Activated CD4-positive, CD25-positive, alpha-beta regulatory T cell treated with anti-CD3 and anti-CD28 coated beads, Interleukin-2, amount 50 U/mL, for 24 hours (primary cell): ENCODE results near the gene MPDU1.

Source experiments
- ATAC-seq, 2 donors: fragments of 150-1000 bp; cut with Tn5 transposase; one replicate each; pipeline ENCODE4 v1.10.0; 2021; ENCODE audit warnings: mild to moderate bottlenecking in 1 of 2, moderate library complexity in 1 of 2

Gene MPDU1

DNA sequence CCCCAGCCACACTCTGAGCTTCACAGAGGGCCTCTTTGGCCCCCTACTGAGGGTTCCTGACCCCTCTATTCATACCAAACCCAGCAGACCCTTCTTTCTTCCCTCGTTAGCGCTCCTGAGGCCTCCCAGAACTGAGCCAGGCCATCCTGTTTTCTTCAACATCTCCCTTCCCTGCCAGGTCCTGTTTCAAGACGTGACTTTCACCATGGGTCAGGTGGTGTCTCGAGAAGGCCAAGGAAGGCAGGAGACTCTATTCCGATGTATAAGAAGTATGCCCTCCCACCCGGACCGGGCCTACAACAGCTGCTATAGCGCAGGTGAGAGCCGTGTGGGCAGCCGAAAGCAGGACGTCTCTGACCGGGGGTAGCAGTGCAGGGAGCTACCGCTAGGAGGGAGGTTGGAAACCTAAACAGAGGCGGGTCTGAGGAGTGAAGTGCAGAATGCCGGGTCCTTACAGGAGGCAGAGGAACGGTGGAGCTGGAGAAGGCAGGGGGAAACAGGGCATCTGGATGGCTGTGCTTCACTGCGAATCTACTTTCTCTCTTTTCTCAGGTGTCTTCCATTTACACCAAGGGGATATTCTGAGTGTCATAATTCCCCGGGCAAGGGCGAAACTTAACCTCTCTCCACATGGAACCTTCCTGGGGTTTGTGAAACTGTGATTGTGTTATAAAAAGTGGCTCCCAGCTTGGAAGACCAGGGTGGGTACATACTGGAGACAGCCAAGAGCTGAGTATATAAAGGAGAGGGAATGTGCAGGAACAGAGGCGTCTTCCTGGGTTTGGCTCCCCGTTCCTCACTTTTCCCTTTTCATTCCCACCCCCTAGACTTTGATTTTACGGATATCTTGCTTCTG, 23.3 kb upstream of the MPDU1 start:
- peak in 1 of 2 donors; percentile 15 for ATAC-seq

DNA sequence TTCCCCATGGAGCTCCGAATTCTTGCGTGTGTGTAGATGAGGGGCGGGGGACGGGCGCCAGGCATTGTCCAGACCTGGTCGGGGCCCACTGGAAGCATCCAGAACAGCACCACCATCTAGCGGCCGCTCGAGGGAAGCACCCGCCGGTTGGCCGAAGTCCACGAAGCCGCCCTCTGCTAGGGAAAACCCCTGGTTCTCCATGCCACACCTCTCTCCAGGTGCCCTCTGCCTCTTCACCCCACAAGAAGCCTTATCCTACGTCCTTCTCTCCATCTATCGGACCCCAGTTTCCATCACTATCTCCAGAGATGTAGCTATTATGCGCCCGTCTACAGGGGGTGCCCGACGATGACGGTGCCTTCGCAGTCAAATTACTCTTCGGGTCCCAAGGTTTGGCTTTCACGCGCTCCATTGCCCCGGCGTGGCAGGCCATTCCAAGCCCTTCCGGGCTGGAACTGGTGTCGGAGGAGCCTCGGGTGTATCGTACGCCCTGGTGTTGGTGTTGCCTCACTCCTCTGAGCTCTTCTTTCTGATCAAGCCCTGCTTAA, 22.6 kb upstream of the MPDU1 start:
- ATAC-seq: peak; percentile 69 to 73

DNA sequence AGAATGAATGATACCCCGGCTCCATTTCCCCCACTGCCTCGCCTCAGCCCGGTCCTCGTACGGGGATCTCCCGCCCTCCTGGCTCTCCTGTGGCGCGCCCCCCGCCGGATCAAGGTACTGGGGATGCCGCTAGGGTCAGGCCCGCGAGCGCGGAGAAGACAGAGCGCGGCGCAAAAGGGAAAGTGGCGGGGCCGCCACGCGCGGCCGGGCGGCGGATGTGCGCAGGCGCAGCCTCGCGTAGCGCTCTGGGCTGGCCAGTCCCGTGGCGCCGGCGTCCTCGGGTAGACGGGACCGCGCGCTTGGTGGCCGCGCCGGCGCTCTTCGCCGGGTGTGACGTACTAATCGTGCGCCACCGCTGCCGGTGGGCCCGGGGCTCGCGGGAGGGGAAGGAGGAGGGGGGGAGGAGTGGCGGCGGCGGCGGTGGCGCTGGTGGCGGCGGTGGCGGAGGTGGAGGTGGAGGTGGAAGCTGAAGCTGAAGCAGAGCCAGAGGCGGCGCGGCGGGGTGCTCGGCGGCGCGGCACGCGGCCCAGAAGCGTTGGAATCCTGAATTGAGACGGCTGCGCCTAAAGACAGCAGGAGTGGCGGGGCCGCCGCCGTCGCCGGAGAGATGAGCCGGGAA, 22.0 kb upstream of the MPDU1 start, which contains the start of gene SENP3:
TSS of gene SENP3 (plus strand) at position 331 of the 619 bp plus-strand sequence. CDS start 1,158 bp downstream, outside the sequence.
- ATAC-seq: peak; percentile 86 to 87

DNA sequence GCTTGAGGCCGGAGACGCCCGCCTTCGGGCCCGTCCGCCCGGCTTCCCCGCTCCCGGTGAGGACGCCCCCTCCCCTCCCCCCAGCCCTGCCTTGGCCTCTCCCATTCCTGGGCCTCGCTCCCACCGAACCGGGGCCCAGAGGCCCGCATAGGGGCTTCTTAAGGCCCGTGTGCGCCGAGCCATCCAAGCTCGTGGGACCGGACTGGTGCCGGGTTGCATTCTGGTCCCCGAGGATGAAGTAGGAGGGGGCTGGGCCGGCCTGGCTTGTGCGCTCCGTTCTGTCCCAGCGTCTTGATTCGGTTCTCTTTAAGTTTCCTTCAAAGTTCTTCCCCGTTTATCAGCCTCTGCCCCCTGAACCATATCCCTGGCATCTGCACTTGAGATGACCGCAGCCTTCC, 21.4 kb upstream of the MPDU1 start:
- peak in 1 of 2 donors; percentile 2 for ATAC-seq

DNA sequence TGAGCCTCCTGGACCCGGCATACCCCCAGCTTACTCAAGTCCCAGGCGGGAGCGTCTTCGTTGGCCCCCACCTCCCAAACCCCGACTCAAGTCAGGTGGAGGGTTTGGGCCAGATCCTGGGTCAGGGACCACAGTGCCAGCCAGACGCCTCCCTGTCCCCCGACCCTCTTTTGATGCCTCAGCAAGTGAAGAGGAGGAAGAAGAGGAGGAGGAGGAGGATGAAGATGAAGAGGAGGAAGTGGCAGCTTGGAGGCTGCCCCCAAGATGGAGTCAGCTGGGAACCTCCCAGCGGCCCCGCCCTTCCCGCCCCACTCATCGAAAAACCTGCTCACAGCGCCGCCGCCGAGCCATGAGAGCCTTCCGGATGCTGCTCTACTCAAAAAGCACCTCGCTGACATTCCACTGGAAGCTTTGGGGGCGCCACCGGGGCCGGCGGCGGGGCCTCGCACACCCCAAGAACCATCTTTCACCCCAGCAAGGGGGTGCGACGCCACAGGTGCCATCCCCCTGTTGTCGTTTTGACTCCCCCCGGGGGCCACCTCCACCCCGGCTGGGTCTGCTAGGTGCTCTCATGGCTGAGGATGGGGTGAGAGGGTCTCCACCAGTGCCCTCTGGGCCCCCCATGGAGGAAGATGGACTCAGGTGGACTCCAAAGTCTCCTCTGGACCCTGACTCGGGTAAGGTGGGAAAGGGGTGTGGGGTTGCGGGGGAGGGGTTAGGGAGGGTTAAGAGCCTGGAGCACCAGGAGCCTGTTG, 20.4 kb upstream of the MPDU1 start:
- no peak for ATAC-seq

DNA sequence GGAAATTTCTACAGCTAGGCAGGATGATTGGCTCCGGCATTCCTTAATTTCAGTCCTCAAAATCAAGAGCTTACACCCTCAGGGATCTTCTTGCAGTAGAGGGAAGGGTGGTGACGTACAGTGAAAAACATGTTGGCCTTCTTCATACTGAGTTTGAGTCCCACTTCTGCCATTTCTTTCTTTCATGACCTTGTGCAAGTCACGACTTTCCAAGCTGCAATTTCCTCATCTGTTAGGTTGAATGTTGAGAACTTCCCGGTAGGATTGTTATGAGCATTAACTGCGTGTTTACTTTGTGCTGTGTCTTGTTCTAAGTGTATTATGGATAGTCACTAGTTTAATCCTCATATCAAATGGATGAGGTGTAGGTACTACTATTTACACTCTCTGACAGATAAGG, 14.1 kb upstream of the MPDU1 start:
- no peak for ATAC-seq

DNA sequence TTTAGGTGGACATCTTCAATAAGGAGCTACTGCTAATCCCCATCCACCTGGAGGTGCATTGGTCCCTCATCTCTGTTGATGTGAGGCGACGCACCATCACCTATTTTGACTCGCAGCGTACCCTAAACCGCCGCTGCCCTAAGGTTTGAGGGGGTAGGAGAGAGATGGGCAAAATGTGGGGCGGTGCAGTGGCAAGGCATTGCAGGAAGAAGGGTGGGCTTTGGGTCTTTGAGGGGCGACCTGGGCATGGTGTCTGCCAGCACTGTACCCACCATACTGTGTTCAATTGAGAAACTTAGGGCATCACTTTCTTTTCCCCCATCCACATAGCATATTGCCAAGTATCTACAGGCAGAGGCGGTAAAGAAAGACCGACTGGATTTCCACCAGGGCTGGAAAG, 13.3 kb upstream of the MPDU1 start:
- ATAC-seq: no peak

DNA sequence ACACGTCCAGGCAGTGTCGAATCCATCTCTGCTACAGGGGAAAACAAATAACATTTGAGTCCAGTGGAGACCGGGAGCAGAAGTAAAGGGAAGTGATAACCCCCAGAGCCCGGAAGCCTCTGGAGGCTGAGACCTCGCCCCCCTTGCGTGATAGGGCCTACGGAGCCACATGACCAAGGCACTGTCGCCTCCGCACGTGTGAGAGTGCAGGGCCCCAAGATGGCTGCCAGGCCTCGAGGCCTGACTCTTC, 11.4 kb upstream of the MPDU1 start:
- ATAC-seq: peak in 1 of 2 donors; percentile 89

DNA sequence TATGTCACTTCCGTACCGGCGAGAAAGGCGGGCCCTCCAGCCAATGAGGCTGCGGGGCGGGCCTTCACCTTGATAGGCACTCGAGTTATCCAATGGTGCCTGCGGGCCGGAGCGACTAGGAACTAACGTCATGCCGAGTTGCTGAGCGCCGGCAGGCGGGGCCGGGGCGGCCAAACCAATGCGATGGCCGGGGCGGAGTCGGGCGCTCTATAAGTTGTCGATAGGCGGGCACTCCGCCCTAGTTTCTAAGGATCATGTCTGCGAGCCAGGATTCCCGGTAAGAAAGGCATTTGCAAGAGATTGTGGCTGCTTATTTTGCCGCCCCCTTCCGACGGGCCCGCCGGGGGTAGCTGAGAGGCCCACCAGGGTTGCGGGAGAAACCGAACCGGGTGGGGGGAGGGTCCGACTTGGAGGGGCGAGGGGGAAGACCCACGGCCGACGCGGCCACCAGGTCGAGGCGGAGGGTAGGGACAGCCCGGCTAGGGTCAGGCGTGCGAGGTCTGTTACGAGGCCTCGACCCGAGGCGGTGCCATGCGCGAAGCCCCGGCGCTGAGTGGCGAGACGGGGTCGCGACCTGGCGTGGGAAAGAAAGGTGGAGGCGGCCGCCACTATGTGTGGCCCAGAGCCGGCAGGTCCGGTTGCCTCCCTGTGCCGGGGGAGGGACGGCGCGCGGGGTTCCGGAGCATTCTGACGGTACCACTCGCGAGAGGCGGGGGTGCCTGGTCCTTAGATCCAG, 10.9 kb upstream of the MPDU1 start:
- peak; percentile 0 to 86 for ATAC-seq

DNA sequence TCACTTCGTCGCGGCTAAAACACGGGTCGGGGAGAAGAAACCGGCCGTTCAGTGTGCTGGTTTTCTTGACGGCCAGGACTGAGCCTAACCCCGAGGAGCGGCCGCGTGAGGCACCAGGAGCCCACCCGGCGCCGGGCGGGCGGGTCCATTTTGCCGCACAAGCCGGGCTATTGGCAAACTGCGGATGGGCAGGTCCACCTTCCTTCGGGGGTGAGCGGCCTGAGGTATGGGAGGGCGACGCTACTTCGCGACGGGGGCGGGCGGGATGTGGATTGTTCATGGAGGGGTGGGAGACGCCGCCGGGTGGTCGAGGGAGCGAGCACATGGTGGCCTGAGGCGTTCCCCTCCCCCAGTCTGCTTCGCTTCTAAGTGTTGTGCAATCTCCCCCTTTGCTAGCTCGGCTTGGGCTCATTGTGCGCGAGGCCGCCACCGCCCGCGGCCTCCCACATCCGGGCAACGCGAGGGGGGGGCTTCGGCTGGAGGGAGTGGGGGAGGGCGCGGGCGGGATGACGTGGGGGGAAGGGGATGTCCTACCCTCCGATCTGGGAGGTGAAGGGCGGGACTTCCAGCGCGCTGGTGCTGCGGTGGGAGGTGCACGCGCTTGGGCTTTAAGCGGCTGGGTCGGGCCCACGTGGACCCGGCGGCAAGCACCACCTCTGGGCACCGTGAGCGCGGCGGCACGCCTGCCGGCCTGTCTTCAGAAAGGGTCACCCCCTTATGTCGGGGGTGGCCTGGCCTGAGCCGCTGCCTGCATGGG, 10.2 kb upstream of the MPDU1 start:
- peak; percentile 36 to 37 for ATAC-seq

DNA sequence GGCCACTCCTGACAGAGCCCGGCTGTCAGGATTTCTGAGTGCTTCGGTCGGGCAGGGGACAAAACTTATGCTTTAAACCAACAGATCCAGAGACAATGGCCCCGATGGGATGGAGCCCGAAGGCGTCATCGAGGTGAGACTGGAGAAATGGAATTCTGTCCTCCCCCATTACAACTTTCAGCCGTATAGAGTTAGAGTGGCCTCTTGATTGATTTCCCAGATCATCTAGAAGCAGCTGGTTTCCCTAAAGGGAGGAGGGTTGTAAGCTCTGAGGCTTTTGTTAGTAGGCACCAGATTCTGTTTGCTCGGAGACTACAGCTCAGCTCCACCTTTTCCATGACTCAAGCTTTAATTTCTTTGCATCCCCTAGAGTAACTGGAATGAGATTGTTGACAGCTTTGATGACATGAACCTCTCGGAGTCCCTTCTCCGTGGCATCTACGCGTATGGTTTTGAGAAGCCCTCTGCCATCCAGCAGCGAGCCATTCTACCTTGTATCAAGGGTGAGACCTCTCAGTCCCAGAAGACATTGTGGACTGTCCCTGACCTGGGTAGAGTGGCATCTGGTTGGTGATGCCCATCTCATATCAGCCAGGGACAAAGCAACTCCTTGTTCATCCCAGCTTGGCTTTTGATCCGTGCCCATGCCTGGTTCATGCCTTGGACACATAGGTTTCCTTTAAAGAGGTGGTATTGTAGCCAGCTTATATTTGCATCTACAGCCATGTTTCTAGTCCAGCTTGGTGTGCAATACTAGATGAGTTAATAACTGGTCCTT, 9.3 kb upstream of the MPDU1 start:
- ATAC-seq: no peak

DNA sequence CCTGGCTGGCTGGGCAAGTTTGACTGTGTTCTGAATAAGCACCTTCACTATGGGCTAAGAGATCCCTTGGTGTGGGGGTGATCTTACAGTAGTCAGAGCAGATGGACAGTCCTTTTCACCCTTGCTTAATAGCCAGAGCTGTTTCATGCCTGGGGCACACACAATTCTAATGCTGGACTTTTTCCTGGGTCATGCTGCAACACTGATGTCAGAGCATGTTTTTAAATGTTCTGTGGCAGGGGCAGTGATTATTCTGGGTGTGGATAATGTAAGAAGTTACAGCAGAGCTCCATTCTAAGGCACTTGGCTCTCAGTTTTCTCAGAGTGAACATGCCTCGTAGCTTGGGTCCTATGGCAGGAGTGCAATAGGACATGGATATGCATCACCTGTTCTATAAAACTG, 8.2 kb upstream of the MPDU1 start:
- no peak for ATAC-seq

DNA sequence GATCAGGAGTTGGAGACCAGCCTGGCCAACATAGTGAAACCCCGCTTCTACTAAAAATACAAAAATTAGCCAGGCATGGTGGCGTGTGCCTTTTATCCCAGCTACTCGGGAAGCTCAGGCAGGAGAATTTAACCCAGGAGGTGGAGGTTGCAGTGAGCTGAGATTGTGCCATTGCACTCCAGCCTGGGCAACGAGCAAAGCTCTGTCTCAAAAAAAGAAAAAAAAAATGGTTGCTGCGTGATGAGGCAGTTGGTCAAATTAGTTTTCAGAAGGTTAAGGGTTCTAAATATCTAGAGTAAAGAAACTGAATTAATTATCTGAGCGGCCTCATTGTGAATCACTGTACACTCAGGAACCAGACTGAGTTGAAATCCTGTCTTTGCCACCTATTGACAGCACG, 7.7 kb upstream of the MPDU1 start:
- ATAC-seq: no peak

DNA sequence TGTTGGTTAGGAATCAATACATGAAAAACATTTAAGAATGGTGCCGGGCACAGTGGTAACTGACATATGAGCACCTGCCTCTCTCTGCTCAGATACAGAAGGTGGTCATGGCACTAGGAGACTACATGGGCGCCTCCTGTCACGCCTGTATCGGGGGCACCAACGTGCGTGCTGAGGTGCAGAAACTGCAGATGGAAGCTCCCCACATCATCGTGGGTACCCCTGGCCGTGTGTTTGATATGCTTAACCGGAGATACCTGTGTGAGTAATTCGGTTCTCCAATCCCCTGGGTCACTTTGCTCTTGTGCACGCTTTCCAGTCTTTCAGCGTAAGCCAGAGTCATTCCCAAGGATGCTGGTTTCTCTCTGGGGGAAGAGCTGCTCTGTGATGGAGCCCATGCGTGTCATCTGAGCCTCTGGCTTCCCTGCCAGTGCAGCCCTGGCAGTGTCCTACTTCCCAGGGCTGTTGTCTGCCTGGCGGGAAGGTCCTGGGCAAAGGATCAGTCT, 7.2 kb upstream of the MPDU1 start:
- no peak for ATAC-seq

DNA sequence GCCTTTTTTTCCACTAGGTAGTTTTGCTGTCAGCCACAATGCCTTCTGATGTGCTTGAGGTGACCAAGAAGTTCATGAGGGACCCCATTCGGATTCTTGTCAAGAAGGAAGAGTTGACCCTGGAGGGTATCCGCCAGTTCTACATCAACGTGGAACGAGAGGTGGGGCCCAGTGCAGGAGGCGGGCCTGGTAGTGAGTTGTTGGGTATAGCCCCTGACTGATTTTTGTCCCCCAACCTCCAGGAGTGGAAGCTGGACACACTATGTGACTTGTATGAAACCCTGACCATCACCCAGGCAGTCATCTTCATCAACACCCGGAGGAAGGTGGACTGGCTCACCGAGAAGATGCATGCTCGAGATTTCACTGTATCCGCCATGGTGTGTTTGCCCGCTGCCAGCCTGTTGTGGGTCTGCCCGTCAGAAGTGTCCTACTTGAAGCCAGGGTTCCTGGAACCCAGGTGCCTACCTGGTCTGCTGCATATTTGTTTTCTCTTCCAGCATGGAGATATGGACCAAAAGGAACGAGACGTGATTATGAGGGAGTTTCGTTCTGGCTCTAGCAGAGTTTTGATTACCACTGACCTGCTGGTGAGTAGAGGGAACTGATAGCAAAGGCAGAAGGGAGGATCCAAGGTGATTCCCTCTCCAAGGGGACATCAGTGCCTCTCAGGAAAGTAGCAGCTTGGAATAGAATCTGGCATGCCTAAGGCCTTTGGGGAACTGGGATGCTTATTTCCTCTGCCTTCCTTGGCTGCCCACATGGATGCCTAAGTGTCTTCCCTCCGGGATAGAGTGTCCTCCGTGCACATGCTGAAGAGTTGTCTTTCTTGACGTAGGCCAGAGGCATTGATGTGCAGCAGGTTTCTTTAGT, 6.1 kb upstream of the MPDU1 start:
- no peak for ATAC-seq

DNA sequence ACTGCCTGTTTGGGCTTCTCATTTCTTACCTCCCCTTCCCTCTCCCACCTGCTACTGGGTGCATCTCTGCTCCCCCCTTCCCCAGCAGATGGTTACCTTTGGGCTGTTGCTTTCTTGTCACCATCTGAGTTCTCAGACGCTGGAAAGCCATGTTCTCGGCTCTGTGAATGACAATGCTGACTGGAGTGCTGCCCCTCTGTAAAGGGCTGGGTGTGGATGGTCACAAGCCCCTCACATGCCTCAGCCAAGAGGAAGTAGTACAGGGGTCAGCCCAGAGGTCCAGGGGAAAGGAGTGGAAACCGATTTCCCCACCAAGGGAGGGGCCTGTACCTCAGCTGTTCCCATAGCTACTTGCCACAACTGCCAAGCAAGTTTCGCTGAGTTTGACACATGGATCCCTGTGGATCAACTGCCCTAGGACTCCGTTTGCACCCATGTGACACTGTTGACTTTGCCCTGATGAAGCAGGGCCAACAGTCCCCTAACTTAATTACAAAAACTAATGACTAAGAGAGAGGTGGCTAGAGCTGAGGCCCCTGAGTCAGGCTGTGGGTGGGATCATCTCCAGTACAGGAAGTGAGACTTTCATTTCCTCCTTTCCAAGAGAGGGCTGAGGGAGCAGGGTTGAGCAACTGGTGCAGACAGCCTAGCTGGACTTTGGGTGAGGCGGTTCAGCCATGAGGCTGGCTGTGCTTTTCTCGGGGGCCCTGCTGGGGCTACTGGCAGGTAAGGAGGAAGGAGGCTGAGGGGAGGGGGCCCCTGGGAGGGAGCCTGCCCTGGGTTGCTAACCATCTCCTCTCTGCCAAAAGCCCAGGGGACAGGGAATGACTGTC, 4.4 kb upstream of the MPDU1 start, which contains the start of gene CD68:
TSS of gene CD68 (plus strand) at position 638 of the 833 bp plus-strand sequence. CDS start at position 678, 40 bp downstream.
- ATAC-seq: peak; percentile 75 to 76

DNA sequence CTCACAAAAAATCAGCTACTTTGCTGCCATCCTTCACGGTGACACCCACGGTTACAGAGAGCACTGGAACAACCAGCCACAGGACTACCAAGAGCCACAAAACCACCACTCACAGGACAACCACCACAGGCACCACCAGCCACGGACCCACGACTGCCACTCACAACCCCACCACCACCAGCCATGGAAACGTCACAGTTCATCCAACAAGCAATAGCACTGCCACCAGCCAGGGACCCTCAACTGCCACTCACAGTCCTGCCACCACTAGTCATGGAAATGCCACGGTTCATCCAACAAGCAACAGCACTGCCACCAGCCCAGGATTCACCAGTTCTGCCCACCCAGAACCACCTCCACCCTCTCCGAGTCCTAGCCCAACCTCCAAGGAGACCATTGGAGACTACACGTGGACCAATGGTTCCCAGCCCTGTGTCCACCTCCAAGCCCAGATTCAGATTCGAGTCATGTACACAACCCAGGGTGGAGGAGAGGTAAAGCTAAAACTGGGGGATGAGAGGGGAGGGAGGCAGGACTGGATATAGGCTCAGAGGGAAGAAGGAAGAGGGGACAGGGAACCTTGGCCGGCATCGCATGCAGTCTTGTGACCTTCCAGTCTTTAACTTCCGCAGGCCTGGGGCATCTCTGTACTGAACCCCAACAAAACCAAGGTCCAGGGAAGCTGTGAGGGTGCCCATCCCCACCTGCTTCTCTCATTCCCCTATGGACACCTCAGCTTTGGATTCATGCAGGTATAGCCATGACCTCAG, 3.6 kb upstream of the MPDU1 start:
- no peak for ATAC-seq
